Brain microvascular endothelial cell (primary cell): Measurements from ENCODE around the gene DOCK1.

Experiments
- DNase-seq: peaks from one replicate; pipeline ENCODE4 v3.0.0-alpha.2; 2020
- H3K27ac ChIP-seq: fragments of 250-450 bp; sonication (Bioruptor Pico); 2 replicates; pipeline ENCODE4 v1.5.1; 2020; ENCODE audit warnings: mild to moderate bottlenecking, moderate library complexity
- H3K27me3 ChIP-seq: fragments of 250-450 bp; sonication (Bioruptor Pico); replicated peaks from 2 replicates; pipeline ENCODE4 v1.5.1; 2020; ENCODE audit warnings: mild to moderate bottlenecking
- H3K36me3 ChIP-seq: fragments of 250-450 bp; sonication (Bioruptor Pico); replicated peaks from 2 replicates; pipeline ENCODE4 v1.5.1; 2020; ENCODE audit warnings: mild to moderate bottlenecking
- H3K4me3 ChIP-seq: 2 replicates; pipeline ENCODE4 v1.5.1; 2011; ENCODE audit warnings: low read depth, mild to moderate bottlenecking, control low read depth, low read length, moderate library complexity
- in situ Hi-C: cut with HindIII; loops from 2 replicates; pipeline ENCODE4 v1.10.0; 2017; ENCODE audit warnings: low sequenced_read_pairs, low pct_ligation_motif_present
- TF ChIP-seq, protein P1 (sequence below): IDR thresholded peaks from 2 replicates; pipeline ENCODE4 v1.5.1; 2011; ENCODE audit warnings: low read depth, mild to moderate bottlenecking, moderate library complexity, low read length, control low read depth, inconsistent platforms; ENCODE audit errors: missing control alignments

DOCK1 gene

DNA sequence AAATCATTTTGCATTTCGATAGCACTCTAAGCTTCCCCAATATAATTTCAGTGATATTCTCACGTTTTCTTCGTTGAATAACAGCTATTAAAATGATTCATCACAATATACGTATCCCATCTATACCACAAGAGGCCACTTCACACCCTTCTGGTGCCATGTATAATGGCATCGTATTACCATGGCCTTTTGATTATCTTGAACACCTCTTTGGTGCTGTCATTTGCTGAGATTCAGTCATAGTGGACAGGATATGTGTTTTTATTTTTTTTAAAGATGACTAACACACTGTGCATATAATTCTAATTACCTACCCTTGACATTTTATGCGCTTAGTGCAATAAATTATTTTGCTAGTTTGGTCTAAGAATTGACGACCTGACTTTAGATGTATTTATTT, 297.8 kb downstream of the DOCK1 start:
- H3K4me3 ChIP-seq: no peak overlapping the region
- H3K27me3 ChIP-seq: no peaks in the 10 kb centered on the region
- no peak overlapping the region for H3K27ac ChIP-seq
- H3K36me3 ChIP-seq: no peaks in the 10 kb centered on the region
- TF ChIP-seq, protein P1, sequence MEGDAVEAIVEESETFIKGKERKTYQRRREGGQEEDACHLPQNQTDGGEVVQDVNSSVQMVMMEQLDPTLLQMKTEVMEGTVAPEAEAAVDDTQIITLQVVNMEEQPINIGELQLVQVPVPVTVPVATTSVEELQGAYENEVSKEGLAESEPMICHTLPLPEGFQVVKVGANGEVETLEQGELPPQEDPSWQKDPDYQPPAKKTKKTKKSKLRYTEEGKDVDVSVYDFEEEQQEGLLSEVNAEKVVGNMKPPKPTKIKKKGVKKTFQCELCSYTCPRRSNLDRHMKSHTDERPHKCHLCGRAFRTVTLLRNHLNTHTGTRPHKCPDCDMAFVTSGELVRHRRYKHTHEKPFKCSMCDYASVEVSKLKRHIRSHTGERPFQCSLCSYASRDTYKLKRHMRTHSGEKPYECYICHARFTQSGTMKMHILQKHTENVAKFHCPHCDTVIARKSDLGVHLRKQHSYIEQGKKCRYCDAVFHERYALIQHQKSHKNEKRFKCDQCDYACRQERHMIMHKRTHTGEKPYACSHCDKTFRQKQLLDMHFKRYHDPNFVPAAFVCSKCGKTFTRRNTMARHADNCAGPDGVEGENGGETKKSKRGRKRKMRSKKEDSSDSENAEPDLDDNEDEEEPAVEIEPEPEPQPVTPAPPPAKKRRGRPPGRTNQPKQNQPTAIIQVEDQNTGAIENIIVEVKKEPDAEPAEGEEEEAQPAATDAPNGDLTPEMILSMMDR: no peak
- no peak for DNase-seq
- in situ Hi-C loops: no loop called here

DNA sequence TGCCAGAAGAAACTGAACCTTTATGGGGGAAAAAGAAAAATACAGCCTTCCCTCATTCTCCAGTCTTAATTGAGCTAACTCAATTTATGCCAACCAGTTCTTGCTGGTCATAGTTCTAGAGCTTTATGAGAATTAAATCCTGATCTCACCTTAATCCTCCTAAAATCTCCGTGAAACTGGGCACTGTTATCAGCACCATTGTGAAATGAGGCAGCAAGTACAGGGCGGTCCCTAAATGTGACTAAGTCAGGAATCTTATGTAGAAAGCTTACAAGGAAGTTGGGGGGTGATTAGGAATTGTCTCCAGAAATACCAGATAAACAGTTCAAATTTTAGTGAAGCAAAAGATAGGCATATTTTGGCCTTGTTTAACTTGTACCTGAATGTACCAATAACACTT, 301.9 kb downstream of the DOCK1 start:
- H3K27me3 ChIP-seq: no peaks in the 10 kb centered on the region
- no peak for DNase-seq
- in situ Hi-C loops: no loop called here
- H3K27ac ChIP-seq: no peak overlapping the region
- no peaks in the 10 kb centered on the region for H3K36me3 ChIP-seq
- TF ChIP-seq, protein P1: no peak
- no peak overlapping the region for H3K4me3 ChIP-seq

DNA sequence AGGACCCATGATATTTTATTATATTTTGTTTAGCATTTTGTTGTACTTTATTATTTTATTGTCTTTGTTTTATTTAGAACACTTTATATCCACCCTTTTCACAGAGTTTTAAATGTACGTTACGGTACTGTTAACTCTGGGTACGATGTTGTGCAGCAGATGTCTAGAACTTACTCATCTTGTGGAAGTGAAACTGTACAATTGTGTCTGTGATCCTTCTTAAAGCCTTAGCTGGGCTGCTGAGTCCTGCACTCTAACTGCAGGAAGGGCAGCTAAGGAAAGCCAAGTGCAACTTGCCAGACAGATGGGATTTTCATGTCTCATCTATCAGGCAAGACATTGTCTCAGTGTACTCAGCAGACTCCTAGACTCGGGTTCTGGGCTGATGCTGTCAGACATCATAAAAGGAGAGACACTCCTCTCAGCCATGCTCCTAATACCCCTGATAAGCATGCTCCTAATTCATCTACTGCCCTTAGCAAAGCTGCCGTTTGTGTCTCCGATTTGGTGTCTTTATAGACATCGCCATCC, 305.8 kb downstream of the DOCK1 start:
- Histone ChIP-seq H3K36me3 (no peaks in the 10 kb centered on the region), H3K27ac (no peak overlapping the region), H3K4me3 (no peak overlapping the region), H3K27me3 (no peaks in the 10 kb centered on the region)
- in situ Hi-C loops: no loop called here
- TF ChIP-seq, protein P1: no peak
- no peak for DNase-seq

DNA sequence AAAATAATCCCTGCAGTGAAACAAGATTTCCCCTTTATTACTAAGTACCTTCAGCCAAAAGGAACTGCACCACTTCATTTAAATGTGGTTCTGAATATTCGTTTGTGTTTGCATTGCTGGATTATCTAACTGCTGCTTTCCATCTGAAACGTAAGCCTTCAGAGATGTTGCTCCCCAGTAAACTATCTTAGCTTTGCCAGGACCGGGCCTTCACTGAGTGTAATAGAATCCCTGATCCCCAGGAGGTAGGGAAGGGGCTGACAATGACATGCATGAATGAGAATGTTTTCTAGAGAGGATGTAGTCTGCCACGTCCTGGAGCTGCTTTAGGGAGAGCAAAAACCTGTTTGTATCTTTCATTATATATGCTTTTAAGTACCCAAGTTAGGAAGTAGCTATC, 310.6 kb downstream of the DOCK1 start:
- no peaks in the 10 kb centered on the region for H3K36me3 ChIP-seq
- in situ Hi-C loops: no loop called here
- no peak for DNase-seq
- TF ChIP-seq, protein P1: no peak
- no peak overlapping the region for H3K27ac ChIP-seq
- H3K27me3 ChIP-seq: no peaks in the 10 kb centered on the region
- no peak overlapping the region for H3K4me3 ChIP-seq

DNA sequence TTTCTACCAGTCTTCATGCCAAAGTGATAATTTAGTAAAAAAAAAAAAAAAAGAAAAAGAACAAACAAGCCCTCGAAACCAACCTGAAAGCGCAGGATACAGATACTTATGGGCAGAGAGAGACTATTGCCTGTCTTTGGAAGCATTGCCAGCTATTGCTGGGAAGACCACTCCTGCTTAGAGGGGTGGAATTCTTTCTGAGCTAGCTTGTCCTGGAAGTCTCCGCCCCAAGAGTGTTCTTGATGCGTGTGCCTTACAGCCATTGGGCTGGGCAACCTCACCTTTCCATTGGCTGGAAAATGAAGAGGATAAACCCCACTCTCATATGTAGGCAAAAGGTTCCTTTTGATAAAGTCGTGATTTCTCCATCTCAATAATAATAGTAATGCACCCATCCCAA, 311.0 kb downstream of the DOCK1 start:
- Histone ChIP-seq H3K4me3 (no peak overlapping the region), H3K36me3 (no peaks in the 10 kb centered on the region), H3K27ac (no peak overlapping the region), H3K27me3 (no peaks in the 10 kb centered on the region)
- in situ Hi-C loops: no loop called here
- DNase-seq: no peak
- TF ChIP-seq, protein P1: no peak

DNA sequence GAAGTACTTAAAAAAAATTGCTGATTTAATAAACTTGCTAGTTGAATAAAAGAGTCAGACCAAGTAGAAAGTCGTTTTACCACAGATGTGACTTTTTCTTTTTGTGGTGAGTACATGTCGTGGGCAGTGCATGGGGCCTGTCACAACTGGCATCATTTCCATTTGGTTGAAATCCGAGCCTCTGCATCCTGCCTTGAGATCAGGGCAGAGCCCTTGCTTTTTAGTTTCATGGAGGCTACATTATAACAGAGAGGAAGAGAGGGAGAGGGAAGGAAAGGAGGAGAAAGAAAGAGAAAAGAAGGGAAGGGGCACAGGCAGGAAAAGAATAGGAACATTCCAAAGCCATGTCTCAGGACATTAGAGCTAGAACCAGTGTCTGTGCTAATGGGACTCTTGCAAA, 311.6 kb downstream of the DOCK1 start:
- DNase-seq: no peak
- Histone ChIP-seq H3K27me3 (no peaks in the 10 kb centered on the region), H3K4me3 (no peak overlapping the region), H3K36me3 (no peaks in the 10 kb centered on the region), H3K27ac (no peak overlapping the region)
- in situ Hi-C loops: no loop called here
- TF ChIP-seq, protein P1: no peak
